GM12873 (cell line): Measurements from ENCODE around the gene UGT1A5.

Experiments
- TF ChIP-seq, protein P1 (sequence below): IDR thresholded peaks from 2 replicates; pipeline ENCODE4 v1.5.1; 2012; ENCODE audit warnings: low read depth, mild to moderate bottlenecking, moderate library complexity, low read length, control low read depth; ENCODE audit not compliant: insufficient read depth; ENCODE audit errors: missing control alignments

Gene UGT1A5

DNA sequence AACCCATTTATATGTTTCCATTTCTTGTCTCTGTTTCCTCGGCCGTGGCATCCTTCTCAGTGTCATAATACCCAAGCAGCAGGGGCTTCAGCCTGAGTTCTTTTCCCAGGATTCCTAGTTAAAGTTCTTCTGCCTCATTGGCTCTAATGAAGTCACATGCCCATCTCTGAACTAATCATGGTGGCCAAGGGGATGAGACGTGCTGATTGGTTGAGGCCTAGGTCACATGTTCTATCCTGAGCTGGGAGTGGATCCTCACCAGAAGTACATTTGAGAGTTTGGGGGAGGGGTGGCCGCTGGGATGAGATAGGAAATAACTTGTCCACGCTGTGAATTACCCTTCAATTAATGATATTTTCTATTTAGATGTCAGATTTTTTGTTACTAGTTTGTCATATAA is 3.8 kb upstream of the UGT1A5 start:
- TF ChIP-seq, protein P1, sequence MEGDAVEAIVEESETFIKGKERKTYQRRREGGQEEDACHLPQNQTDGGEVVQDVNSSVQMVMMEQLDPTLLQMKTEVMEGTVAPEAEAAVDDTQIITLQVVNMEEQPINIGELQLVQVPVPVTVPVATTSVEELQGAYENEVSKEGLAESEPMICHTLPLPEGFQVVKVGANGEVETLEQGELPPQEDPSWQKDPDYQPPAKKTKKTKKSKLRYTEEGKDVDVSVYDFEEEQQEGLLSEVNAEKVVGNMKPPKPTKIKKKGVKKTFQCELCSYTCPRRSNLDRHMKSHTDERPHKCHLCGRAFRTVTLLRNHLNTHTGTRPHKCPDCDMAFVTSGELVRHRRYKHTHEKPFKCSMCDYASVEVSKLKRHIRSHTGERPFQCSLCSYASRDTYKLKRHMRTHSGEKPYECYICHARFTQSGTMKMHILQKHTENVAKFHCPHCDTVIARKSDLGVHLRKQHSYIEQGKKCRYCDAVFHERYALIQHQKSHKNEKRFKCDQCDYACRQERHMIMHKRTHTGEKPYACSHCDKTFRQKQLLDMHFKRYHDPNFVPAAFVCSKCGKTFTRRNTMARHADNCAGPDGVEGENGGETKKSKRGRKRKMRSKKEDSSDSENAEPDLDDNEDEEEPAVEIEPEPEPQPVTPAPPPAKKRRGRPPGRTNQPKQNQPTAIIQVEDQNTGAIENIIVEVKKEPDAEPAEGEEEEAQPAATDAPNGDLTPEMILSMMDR: no peak

DNA sequence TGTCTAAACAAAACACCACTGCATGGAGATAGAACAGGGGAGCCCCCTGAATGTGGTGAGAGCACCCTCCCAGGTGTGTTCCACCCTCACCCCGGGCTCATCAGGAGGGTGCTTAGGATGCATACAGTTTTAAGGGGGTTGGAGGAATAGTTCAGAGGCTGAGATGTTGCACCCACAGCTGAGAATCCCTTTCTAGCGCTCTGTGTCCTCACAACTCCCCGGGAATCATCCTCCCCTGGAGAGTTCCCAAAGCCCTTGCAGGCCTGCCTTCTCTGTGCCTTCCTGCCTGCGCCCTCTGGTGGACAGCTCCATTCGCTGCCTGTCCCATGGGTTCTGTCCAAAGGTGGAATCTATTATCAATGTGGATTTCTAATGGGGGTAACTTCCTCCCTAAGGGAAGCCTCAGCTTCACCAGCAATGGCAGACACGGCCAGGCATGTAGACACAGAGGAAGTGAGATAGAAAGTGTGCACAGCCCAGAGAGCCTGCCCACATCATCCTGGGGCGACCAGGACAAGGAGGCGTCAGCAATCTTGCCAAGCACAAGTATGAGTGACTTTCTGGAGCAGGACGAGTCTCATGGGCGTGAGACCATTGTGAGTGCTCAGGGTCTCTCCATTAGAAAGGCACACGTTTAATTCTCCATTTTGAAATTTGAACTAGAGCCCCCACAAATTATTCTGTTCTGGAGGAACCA is 1.2 kb upstream of the UGT1A5 start:
- TF ChIP-seq, protein P1: peak; percentile 92

DNA sequence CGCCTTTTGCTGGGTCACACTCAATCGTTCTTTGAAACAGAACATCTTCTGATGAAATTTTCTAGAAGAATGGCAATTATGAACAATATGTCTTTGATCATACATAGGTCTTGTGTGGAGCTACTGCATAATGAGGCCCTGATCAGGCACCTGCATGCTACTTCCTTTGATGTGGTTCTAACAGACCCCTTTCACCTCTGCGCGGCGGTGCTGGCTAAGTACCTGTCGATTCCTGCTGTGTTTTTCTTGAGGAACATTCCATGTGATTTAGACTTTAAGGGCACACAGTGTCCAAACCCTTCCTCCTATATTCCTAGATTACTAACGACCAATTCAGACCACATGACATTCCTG is 532 bp downstream of the UGT1A5 start:
- TF ChIP-seq, protein P1: no peak

DNA sequence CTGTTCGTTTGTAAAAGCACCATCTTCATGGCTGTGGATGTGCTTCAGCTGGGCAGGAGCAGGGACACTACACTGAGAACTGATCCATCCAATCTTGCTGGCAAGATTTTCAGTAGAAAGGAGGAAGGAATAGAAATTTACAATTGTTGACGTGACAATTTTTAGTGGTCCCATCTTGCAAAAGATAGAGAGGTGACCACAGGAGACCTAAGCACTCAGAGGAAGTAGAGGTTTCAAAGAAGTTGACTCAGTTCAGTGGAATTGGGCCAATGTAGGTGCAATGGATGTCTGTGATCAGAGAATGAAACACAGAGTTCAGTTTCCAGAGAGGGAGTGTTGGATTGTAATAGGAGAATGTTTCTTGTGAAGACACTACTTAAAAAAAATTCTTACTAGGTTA is 1.4 kb downstream of the UGT1A5 start:
- TF ChIP-seq, protein P1: no peak

DNA sequence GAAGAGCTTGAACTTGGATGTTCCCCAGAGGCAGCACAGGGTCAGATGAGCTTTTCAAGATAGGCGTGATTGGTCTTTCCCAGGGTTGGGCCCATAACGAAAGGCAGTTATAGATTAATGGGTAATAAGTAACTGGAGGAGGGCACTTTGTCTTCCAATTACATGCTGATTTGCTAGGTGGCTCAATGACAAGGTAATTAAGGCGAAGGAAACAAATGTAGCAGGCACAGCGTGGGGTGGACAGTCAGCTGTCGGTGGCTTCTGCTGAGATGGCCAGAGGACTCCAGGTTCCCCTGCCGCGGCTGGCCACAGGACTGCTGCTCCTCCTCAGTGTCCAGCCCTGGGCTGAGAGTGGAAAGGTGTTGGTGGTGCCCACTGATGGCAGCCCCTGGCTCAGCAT is 5.8 kb downstream of the UGT1A5 start, which contains the start of gene UGT1A4:
UGT1A4 (plus strand) TSS at position 185 of the 400 bp plus-strand sequence; CDS start at position 270, 85 bp downstream.
- TF ChIP-seq, protein P1: no peak

DNA sequence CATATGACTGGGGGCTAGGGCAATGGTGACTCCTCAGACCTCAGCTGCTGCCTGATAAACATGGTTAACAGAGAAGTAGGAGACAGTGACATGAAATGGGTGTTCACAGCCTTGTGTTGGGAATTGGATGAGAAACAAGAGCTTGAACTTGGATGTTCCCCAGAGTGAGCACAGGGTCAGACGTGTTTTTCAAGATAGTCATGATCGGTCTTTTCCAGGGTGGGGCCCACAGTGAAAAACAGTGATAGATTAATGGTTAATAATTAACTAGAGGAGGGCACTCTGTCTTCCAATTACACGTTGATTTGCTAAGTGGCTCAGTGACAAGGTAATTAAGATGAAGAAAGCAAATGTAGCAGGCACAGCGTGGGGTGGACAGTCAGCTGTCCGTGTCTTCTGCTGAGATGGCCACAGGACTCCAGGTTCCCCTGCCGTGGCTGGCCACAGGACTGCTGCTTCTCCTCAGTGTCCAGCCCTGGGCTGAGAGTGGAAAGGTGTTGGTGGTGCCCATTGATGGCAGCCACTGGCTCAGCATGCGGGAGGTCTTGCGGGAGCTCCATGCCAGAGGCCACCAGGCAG is 16.1 kb downstream of the UGT1A5 start, which contains the start of gene UGT1A3:
UGT1A3 (plus strand) TSS at position 320 of the 579 bp plus-strand sequence; CDS start at position 405, 85 bp downstream.
- TF ChIP-seq, protein P1: no peak

DNA sequence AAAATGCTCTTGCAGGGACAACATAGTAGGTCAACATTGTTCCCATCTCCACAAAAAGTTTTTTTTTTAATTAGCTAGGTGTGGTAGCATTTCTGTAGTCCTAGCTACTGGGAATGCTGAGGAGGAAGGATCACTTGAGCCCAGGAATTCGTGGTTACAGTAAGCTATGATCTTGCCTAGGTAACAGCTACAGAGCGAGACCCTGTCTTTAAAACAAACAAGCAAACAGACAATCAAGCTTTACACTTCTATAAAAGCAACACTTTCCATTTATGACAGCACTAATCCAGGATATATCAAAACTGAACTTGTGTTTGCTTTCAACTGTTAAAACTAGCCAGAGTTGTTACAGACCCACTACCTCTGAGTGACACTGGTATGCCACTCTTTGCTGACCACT is 28.2 kb downstream of the UGT1A5 start:
- TF ChIP-seq, protein P1: no peak
